Amniotic stem cell (primary cell): ENCODE results near the gene ATP6V0E2.
"Not testable (repeated sequence)": the region's sequence is repeated elsewhere in the genome, so short reads cannot be mapped to it uniquely, and the experiment has no call there.

Experiments used
- DNase-seq: peaks from one replicate; lab custom pipeline; 2025; lab: John Stamatoyannopoulos, UW

The ATP6V0E2 gene

DNA sequence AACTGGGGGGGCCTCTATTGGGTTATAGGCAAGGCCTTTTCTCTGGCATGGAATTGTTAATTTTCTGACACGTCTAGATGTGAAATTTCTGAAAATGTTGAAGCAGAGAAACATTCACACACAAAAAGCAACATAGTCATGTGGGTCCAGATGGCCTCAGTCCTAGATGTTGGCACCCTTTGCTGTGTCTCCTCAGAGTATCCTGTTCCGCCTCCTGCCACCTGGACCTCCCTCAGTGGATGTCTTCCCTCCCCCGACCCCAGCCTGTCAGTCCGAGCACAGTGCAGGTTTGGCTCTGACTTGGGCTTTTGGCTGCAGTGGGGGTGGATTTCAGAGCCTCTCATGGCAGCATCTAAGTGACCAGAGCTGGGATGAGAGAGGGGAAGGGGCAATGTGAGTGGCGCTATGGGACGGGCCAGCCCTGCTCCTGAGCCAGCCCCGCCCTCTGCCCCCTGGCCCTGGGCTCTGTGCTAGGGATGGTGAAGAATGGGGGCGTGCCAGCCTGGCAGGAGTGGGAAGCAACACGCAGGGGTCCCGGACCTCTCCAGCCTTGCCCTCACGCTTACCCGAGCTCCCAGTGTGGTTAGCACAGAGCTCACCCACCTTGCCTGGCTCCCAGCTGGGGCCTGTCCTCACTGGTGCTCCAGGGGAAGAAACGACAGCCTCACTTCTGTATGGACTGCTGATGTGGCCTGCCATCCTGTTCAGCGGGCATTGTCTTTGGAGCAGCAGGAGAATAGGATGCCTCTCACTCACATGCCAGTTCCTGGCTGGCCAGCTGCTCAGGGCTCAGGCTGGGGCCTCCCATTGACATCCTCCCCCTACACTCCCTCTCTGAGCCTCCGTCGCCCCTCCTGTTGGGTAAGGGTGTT lies 6.2 kb downstream of the ATP6V0E2 start:
- no peak for DNase-seq

DNA sequence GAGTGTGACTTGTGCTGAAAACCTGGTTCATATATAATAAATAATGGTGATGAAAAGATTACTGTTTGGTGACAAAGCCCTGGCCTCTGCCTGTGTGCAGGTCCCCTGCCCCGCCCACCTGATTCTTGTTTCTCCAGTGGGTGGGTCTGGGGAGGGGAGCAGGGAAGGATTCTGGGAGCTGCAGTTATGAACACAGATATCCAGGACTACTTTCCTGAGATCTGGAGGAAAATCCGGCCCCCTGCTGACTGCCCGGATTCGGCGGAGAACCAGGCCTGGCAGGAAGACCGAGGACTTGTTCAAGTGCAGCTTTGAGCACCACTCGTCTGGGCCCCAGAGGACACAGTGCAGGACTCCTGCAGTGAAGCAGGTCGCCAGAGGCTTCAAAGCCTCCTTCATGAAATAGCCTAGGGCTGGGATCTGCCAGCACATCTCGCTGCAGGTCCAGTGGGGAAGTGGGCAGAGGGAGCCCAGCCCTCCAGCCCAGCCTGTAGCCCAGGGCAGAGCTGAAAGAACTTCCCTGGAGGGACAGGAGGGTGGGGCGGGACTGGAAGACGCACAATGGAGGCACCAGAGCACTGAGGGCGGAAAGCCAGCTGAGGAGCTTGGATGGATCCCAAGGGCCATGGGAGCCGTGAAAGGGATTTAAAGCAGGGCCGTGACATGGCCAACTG lies 7.0 kb downstream of the ATP6V0E2 start:
- DNase-seq = no peak

DNA sequence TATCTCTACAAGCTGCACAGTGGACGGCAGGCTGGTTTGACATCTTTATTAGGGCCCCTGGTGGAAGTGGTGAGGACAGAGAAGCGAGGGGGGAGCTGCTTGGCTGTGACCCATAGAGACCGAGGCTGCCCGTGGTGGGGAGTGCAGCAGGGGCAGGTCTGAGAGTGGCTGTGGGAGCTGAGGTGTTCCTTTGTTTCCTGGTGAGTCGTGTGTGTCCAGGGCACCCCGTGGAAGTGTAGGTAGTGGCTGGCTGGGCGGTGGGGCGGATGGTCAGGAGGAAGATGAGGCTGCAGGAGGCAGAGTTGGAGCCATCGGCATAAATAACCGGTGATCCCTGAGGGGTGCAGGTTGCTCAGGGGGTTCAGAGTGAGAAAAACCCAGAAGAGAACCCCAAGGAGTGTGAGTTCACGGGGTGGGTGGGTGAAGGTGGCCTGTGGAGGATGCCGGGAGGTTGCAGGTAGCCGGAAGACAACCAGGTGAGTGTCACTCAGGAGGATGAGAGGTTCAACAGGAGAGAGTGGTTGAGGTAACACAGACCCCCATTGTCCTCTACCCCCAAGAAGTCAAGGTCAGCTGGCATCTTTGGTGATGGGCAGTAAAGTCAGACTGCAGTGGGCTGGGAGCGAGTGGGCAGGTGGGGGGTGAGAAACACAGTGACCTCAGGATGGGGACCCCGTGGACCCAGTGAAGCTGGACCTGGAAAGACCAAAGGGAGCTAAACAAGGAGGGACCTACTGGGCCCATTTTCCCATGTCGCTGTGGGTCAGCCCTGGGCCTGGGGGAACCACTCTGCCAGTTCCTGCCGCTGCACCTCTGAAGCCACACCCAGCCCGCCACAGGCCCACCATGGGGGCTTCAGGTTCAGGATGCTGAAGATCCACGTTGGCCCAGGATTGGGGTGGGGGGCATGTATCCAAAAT lies 7.8 kb downstream of the ATP6V0E2 start:
- no peak for DNase-seq

DNA sequence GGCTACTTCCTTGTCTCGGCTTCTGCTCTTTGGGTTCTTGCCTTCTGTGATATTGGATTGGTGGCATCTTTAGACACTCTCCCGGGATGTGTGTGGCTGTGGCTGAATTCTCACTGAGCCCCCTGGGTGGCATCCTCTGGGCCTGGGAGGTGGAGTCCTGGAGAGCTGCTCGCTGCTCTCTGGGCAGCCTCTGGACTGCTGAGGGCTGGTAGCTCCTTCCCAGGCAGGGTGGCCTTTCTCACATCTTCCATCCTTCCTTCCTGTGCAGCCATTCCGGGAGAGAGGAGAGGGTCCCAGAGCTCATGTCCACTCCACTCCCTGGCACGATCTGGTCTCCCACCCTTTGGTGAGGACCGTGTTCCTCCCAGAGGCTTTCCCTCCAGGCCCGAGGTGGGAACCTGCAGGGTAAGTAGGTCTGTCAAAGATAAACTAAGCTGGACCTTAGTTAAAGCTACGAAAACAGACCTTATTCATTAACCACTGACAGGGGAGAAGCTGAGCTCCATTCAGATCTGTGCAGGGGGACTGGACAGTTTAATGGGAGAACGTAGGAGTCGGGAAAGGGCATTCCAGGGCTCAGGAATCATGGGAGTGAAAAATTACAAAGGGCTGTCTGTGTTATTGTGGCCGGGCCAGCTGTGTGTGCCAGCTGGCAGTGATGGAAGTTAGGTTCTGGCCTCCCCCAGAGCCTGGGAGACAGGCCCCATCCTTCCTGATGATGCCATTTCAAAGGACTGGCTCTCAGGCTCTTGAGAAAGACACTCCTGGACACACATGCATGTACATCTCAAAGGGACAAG lies 8.7 kb downstream of the ATP6V0E2 start:
- DNase-seq = no peak

DNA sequence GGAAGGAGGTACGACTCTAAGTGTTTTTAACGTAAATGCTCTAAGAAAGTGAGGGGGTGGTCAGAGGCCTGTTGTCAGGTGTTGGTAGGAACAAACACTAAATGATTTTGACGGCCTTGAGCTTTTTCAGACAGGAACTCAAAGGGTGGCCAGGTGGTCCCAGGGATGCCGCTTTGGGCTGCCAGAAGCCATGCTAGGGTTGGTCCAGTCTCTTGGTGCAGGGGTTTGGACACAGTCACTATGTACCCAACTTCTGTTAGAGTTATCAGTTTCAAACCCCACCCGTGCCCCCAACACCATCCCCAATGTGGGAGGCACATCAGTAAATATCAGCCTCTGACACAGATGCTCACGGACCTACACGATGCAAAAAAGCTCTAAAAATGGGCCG lies 9.3 kb downstream of the ATP6V0E2 start:
- DNase-seq = no peak

DNA sequence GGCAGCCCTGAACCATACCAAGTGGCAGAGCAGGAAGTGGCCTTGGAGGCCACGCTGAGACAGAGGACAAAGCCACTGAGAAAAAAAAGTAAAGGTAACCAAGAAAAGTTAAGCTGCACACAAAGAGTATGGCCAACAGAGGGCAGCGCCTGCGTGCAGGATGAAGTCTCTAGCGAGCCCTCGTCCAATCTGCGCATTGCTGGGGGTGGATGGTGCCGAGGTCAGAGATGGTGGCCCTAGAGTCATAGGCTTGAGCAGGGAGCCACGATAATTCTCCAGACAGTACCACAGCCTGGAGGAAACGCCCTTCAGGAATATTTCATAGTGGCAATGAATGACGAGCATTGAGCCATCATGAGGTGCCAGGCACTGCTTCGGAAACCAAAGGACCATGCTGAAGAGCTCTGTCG lies 9.7 kb downstream of the ATP6V0E2 start:
- DNase-seq = peak; percentile 3

DNA sequence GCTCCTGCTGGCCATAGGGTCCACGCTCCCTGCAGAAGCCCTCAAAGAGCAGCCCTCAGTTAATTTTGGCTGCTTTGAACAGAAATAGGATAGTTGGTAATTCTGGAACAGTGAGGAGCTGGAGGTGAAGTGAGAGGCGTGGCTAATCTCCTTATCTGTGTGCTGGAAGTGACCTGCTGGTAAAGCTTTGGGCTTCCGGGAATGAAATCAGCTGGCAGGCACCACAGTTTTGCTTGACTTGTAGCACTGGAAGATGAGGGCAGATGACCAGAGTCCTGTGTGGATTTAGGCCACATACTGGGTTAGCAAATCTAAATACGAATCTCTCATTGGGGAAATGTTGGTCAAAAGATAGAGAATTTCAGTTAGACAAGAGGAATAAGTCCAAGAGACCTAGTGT lies 10.2 kb downstream of the ATP6V0E2 start:
- no peak for DNase-seq

DNA sequence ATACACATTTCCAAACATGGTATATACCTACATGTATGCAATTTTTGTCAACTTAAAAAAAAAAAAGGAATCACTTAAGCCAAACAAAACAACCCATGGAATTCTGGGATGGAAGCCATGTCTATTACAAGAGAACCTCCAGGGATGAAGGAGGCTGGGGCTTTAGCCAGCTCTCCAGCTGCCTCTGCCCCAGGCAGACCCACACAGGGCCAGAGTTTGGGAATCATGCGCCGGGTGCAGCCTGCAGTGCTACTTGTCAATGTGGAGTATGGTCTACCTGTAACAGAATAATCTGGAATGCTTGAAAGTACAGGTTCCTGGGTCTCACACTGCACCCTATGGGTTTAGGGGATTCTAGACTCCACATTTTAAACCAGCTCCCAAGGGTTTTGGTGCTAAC lies 10.8 kb downstream of the ATP6V0E2 start:
- no peak for DNase-seq

DNA sequence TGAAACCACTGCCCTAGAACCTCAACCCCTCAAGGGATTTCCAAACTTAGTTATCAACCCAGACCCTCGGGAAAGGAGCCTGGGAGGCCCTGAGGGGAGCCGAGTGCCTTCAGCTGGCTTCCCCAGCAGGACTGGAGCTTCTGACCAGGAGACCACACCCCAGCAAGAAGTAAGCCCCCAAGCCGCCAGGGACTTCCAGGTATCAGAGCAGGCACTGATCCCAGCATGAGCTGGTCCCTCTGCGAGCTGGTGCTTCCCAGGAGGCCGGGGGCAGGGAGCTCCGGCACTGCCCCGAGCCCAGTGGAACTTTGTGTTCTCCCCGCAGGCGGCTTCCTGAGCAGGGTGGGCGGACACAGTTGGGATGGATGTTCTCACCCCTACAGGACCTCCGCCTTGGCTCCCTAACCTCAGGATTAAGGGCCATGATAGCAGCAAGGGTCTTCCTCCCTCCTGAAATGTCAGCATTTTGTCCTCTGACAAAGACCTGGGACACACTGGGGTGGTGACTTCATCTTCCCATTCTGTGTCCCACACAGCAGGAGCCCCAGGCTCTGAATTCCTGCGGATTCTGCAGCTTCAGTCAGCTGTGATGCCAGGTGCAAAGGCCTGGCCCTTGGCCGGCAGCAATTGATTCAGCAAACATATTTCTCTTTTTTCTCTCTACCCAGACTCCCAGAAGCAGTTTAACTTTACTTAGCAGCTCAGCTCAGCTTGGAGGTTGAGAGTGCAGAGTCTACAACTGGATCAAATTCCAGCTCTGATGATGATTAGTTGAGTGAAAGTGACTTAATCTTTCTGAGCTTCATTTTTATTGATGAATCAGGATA lies 11.6 kb downstream of the ATP6V0E2 start:
- DNase-seq = no peak

DNA sequence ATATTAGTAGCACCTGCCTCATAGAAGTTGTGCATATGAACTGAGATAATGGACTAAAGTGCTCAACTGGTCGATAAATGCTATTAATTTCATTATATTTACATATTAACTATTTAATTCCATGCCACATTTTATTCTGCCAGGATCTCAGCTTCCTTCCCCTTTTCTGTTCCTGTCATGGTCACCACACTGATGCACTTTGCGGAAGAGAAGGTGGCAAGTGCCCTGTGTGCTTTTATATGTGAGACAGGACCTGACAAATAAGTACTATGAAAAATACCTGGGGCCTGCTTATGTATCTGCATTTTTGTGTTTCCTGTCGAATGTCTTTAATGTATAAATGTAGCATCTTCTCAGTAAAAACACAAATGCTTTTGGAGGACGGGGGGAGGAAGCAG lies 12.2 kb downstream of the ATP6V0E2 start:
- DNase-seq = no peak

DNA sequence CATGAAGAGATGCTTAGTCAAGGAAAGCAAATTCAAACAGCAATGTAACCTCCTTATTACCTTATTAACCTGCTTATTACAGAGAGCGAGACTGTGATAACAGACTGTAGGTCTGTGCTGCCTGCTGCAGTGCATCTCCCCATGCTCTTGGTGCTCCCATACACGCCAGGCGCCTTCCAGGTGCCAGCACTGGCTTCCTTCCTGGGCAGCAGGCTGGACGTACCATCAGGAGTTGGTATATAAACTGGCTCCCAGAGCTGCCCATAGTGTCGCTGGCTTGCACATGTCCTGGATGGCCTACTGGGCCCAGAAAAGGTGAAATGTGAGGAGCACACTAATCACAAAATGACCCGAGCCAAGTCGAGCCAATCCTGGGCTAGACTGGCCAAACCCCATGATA lies 13.5 kb downstream of the ATP6V0E2 start:
- no peak for DNase-seq

DNA sequence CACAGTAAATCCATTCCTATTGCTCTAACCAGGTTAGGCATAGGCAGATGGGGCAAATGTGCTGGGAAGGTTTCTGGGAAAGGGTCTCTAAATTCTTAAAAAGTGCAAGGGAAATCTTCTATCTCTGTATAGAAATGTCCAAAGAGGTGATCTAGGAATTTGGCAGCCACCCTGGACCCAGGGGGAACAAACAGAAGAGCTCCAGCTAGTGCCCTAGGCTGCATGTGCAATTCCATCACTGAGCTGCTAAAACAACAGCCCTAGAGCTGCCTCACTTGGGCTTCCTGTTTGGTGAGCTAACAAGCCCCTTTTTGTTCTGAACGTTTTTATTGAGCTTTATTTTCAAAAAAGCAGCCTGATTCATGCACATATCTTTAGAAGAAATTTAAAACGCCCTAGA lies 16.9 kb downstream of the ATP6V0E2 start:
- not testable (repeated sequence) for DNase-seq

DNA sequence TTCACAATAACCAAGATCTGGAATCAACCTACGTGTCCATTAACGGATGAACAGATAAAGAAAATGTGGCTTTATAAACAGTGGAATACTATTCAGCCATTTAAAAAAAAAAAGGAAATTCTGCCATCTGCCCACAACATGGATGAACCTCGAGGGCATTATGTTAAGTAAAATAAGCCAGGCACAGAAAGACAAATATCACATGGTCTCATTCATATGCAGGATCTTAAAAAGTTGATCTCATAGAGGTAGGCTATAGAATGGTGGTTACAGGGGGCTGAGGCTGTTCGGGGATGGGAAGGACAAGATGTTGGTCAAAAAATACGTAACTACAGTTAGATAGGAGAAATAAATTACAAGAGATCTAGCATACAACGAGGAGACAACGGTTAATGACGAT lies 21.2 kb downstream of the ATP6V0E2 start:
- DNase-seq = not testable (repeated sequence)

DNA sequence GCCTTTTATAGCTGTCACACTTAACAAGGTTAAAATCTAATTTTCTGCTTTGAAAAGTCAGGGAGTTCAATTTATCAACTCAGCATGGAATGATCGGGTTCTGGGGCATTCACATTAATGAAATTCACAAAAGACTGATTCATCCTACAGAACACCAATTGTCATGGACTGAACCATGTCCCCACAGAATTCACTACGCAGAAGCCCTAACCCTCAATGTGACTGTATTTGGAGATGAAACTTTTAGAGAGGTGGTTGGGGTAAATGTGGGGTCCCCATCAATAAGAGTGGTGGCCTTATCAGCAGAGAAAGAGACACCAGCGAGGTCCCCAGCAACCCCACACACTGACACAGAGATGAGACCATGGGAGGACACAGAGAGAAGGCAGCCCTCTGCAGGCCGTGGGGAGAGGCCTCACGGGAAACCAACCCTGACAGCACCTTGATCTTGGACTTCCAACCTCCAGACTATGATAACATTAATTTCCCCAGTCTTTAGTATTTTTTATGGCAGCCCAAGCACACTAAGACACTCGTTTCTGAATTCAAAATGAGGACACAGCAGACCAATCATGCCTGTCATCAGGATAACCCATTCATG lies 34.1 kb downstream of the ATP6V0E2 start:
- not testable (repeated sequence) for DNase-seq

DNA sequence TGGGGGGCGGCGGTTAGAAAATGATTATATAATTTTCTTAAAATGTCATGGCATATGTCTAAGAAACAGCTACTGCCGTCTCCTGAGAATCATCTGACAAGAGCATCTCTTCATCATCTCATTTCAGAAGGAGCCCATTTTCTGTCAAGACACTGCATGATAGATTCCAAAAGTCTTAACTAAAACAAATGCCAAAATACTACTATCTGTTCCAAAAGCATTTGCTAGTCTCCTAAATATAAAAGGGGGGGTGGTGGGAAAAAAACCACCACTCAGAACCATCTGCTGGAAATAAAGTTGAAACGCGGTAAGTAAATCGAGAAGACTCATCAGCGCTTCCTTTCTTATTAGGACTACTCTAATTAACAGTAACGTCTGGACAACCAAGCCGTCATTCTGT lies 36.5 kb downstream of the ATP6V0E2 start:
- DNase-seq = not testable (repeated sequence)

DNA sequence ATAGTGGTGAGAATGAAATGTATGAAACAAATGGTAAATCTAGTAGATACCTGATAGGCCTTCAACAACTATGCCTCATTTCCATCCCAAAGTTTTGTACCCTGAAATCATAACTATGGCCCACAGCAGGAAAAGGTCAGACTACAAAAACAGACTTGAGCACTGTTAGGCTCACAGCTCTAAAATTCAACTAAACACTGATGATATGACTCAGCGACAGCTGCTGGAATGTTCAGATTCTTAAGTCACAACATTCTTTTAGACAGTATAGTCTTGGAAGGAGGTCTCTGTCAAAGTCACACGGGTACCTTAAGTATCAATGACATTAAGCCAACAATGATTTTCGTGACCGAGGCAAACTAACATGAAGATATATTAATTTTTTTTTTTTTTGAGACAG lies 38.4 kb downstream of the ATP6V0E2 start:
- peak; percentile 6 for DNase-seq

DNA sequence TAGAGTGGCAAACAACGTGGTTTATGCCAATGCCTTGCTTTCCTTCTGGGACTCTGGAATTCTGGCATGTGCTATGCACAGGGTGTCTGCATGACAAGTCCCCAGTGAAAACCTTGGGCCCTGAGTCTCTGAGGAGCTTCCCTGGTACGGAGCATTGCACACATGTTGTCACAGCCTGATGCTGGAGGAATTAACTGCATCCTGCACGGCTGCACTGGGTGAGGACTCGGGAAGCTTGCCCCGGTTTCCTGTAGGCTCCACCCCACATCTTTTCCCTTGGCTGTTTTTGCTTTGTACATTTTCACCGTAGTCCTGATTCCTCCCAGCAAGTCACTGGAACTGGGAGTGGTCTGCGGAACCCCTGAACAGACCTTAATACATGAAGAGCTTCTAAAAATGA lies 52.6 kb downstream of the ATP6V0E2 start:
- not testable (repeated sequence) for DNase-seq
